ENCODE results near the gene PGAM1.
"Not testable (repeated sequence)": the region's sequence is repeated elsewhere in the genome, so short reads cannot be mapped to it uniquely, and the experiment has no call there.

The PGAM1 gene

DNA sequence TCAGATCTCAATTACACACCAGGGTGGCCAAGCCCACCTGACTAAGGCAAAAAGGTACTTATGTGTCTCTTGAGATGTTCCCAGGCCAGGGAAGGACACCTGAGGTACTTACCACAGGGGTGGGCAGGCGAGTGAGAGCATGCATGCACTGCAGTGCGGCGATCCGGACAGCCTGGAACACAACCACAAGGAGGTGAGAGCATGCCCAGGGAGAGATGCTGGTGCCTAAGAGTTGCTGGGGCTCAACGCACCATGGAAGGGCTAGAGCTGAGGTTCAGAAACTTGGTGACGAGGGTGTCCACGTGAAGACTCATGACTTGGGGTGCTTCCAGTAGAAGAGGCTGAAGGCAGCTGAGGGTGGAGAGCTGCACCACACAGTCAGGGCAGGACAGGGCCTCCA is 33.1 kb downstream of the PGAM1 start:
- no peak for DNase-seq (ENCODE audit: low read depth)

DNA sequence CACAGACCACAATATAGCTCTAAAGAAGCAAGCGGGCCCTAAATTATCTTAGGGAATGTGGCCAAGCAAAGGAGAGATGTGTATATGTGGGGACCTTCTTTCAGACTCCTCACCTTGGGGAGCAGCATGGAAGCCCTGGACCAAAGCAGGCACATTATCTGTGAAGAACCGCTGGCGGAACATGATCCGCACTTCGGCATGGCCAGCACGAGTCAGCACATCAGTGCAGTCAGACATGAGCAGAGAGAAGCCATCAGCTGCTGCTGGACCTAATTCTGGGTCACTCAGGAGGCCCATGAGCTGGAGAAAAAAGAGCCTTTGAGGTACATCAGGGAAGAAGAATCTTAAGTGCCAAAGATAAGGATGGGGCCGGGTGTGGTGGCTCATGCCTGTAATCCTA is 33.9 kb downstream of the PGAM1 start:
- DNase-seq (ENCODE audit: low read depth): no peak

DNA sequence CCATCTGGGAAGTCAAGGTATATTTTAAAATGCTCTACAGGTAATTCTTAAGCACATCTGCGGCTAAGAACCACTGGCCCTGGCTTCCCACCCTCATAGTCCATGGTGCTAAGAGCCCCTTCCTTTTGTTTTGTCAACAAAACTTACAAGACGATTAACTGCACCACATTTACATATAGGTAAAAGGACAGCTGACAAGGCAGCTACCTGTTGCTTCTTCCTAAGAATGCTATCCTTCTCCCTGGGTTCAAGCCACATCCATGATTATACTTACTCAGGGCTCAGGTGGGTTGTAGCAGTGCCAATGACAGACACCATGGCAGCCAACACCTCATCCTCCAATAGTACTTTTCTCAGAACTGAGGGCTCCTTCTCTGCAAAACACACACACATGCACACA is 36.3 kb downstream of the PGAM1 start:
- DNase-seq (ENCODE audit: low read depth): no peak

DNA sequence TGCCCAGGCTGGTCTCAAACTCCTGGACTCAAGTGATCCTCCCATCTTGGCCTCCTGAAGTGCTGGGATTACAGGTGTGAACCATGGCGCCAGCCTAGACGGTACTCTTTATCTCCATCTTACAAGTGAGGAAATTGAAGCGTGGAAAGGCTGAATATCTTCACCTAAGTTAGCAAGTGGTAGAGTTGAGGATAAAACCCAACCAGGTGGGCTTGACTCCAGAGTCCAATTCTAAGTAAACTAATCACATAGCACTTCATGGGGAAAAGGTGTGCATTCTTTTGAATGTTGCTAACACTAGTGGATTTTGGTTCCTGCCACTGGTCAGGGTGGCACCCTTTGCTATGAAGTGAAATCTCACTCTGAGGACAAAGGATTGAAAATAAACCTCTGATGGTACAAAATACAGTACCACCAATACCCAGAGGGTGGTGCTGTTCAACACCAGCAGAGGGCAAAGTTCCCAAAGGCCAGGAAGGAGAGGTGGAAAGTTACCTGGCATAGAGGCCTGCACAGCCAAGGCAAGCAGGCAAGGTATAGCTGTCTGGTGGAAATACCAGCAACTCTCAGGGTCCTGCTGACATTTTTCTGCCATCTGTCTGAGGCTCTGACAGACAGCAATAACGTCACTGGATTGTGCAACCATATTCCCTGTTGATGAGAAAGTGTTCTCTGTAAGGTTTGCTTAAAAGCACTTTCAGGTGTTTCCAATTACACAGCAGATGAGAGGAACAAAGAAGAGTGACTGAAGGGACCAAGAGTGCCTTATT is 37.6 kb downstream of the PGAM1 start:
- no peak for DNase-seq (ENCODE audit: low read depth)

DNA sequence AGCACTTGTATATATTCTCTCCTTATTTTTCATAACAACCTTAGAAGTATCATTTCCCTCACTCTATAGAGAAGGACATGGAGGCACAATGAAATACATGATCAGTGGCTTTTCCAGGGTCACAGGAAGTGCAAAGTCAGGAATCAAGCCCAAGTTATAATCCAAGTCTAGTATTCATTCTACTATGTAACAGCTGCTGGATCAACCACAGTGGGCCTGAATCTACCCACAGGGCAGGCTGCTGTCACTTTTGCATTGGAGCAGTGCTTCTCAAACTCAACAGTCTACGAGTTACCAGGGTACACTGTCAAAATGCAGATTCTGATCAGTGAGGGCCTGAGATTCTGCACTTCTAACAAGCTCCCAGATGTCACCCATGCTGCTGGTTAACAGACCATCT is 38.2 kb downstream of the PGAM1 start:
- no peak for DNase-seq (ENCODE audit: low read depth)

DNA sequence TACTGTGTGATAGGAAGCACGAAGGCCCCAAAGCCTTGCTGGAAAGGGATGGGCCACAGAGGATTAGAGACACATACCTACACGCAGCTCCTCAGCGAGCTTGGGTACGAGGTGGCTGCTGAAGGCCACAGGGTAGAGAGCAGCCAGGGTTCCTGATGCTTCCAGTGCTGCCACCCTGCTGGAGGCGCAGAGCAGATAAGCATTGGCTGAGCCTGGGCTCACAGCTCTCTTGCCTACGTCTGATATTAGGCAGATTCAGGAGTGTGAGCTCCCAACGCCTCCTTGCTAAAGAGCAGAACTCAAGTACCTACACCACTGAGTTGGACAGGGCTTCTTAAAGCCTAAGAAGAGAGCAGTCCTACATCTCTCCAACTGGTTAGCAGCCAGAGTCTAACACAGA is 40.0 kb downstream of the PGAM1 start:
- DNase-seq (ENCODE audit: low read depth): no peak

DNA sequence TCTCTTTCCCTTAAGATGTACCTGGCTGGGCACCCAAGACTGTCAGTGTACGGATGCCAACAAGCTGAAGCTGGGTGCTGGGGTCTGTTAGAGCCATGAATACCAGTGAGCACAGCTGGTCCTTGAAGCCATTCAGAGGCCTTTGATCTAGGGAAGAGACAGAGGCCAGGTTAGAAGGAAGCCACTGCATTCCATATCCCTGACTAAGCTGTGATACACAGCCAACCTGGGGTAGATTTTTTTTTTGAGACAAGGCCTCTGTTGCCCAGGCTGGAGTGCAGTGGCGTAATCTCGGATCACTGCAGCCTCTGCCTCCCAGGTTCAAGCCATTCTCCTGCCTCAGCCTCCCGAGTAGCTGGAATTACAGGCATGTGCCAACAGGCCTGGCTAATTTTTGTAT is 40.8 kb downstream of the PGAM1 start:
- DNase-seq (ENCODE audit: low read depth): no peak

DNA sequence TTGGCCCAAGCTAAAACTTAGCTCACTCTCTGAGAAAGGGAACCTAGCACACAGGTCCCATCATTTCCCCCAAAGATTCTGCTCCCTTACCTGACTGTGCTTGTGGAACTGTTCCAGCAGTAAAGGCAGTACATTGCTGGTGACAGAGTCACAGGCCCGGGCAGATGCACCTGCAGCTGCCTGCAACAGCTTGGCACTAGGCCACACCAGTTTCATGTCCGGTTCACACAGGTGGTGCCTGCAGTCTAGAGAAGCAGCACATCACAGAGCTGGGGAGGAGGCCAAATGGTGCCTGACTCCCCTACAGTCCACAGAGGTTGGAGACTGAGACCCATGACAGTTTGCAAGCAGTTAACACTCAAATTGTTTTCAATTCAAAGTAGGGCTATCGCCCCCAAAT is 42.2 kb downstream of the PGAM1 start:
- no peak for DNase-seq (ENCODE audit: low read depth)

DNA sequence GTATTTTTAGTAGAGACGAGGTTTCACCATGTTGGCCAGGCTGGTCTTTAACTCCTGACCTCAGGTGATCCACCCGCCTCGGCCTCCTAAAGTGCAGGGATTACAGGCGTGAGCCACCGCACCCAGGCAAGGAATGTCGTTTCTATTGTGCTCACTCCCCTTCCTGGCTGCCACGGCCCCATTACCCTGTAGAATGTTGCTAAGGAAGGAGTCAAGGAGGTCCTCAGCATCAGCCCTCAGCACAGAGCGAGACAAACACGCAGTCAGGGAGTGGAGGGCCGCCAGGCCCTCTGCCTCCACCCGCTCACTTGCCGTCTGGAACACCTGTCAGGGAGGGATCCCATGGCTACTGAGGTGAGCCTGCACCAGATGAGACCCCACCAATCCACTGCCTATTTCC is 42.8 kb downstream of the PGAM1 start:
- DNase-seq (ENCODE audit: low read depth): not testable (repeated sequence)

DNA sequence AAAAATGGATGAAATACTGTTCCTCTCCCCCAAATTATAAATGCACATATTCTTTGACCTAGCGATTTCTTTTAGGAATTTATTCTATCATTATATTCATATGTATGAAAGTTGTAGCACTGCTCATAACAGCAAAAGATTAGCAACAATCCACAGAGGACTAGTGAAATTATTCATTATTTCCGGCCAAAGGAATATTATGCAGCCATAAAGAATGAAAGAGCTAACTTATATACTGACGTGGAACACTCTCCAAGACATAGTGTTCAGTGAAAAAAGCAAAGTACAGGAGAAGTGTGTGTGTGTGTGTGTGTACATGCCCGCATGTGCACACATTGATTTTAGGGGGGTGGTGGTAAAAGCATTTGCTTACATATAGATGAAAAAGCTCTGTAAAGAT is 48.9 kb downstream of the PGAM1 start:
- no peak for DNase-seq (ENCODE audit: low read depth)

DNA sequence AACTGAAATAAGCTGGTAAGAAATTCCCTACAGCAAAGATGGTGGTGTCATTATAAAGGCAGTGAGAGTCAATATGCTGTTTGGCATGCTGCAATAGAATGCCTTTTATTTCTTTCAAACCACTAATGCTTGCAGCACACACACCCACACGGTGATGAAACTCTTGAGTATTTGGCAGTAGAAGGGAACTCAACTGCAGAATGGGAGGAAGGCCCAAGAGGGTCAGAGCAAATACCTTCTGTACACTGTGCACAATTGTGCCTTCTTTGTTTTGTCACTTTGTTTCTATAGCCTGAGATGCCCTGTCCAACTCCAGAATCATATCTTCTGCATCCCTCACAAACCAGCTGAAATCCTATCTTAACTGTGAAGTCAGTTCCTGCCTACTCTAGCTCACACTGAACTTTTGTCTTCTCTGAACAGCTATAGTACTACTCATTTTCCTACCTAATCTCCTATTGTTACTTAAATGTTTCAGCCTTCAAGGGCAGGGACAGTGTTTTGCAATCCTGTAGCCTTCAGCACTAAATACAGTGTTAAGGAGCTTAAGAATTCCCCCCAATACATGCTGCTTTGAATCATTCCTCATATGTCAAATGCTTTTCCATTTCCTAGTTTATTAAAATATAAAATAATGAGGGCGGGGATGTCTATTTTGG is 50.1 kb downstream of the PGAM1 start:
- no peak for DNase-seq (ENCODE audit: low read depth)

DNA sequence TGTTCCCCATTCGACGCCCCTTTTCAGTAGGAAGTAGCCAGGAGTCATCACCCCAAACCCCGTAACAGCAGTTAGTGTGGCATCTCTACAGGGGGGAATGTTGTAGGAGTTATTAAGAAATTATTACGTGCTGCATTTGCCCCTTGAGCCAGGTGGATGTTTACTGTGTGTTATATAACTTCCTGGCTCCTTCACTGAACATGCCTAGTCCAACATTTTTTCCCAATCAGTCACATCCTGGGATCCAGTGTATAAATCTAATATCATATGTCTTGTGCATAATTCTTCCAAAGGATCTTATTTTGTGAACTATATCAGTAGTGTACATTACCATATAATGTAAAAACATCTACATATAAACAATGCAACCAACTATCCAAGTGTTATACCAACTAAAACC is 53.4 kb downstream of the PGAM1 start:
- DNase-seq (ENCODE audit: low read depth): not testable (repeated sequence)

DNA sequence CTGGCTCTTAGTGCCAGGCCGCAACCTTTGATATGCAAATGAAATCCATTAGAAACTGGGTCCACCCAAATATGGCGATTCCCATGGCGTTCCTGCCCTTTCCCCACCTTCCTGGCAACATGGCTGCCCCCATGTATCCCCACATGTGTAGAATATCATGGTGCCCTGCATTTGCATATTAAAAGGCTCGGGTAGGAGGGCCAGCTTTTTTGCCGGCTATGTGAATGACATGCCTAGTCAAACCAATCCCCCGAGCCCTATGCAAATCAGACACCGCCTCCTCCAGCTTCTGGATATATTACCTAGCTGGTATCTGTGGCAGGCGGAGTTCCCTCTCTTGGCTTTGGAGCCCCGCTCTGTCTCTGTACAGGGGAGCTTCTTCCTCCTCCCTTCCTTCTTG is 53.9 kb downstream of the PGAM1 start:
- DNase-seq (ENCODE audit: low read depth): no peak

DNA sequence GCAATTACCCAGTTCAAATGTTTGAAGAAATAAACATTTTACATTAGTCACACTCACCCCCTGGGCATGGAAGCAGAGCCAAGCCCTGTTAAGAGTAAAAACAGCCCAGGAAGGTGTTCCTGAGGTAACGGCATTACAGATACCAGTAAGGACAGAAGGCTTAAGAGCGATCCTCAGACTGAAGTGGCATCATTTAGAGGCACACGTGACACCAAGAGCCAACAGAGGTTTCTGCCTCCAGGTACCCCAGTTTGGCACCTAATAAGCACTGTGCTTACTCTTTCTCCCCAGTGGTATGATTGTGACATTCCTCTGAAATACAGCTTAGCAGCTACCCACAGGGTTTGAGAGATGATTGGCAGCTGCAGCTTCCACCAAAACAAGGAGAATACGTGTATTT is 55.1 kb downstream of the PGAM1 start:
- no peak for DNase-seq (ENCODE audit: low read depth)

DNA sequence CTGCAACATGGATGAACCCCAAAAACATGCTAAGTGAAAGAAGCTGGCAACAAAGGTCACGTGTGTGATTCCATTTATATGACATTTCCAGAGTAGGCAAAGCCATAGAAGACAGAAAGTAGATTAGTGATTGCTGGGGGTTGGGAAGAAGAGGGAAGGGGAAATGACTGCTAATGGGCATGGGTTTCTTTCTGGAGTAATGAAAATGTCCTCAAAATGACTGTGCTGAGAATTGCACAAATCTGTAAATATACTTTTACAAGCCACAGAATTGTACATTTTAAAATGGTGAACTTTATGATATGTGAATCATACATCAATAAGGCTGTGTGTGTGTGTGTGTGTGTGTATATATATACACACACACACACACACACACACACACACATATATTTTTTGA is 56.4 kb downstream of the PGAM1 start:
- DNase-seq (ENCODE audit: low read depth): no peak
